Measurements from ENCODE around the gene TAPBP. TPM values are rescaled to one million over a fixed set of nuclear protein-coding genes. Genes with fewer than 3 reads are reported as not detected.

The TAPBP gene
- total RNA-seq, 4 donors from 2014 or later: 36.2 to 77.0 (median 50.5) TPM

- TF ChIP-seq, protein P1, sequence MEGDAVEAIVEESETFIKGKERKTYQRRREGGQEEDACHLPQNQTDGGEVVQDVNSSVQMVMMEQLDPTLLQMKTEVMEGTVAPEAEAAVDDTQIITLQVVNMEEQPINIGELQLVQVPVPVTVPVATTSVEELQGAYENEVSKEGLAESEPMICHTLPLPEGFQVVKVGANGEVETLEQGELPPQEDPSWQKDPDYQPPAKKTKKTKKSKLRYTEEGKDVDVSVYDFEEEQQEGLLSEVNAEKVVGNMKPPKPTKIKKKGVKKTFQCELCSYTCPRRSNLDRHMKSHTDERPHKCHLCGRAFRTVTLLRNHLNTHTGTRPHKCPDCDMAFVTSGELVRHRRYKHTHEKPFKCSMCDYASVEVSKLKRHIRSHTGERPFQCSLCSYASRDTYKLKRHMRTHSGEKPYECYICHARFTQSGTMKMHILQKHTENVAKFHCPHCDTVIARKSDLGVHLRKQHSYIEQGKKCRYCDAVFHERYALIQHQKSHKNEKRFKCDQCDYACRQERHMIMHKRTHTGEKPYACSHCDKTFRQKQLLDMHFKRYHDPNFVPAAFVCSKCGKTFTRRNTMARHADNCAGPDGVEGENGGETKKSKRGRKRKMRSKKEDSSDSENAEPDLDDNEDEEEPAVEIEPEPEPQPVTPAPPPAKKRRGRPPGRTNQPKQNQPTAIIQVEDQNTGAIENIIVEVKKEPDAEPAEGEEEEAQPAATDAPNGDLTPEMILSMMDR (IDR thresholded peaks at IDR 0.05; ENCODE audit: low read depth): no peak
Measured at GRCh38 chr6:33339193-33339592, 25.3 kb upstream of the TAPBP start.

GRCh38 chr6:33336495-33336894 lies 22.6 kb upstream of the TAPBP start:
- TF ChIP-seq, protein P1 (IDR thresholded peaks at IDR 0.05; ENCODE audit: low read depth): no peak

GRCh38 chr6:33335916-33336315 lies 22.0 kb upstream of the TAPBP start:
- TF ChIP-seq, protein P1 (IDR thresholded peaks at IDR 0.05; ENCODE audit: low read depth): no peak

GRCh38 chr6:33333666-33334065 lies 19.8 kb upstream of the TAPBP start:
- TF ChIP-seq, protein P1 (IDR thresholded peaks at IDR 0.05; ENCODE audit: low read depth): no peak

GRCh38 chr6:33330736-33331135 lies 16.9 kb upstream of the TAPBP start:
- TF ChIP-seq, protein P1 (IDR thresholded peaks at IDR 0.05; ENCODE audit: low read depth): no peak

DNA sequence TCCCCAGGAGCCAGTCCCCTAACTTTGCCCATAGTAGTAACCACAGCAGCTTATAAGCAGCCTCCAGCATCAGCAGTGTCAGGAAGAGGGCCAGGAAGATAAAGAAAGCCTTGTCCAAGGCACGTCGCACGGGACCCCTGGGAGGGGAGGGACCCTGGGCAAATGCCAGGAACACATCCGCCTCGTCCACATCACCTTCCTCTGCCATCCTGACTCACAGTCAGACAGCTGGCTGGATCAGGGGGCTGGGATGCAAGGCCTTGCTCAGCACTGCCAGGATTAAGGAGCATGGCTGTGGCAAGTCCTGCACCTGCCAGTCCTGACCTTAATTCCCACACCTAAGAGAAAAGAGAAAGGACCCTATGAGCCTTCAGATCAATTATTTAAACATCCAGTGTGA lies 15.2 kb upstream of the TAPBP start:
- TF ChIP-seq, protein P1 (IDR thresholded peaks at IDR 0.05; ENCODE audit: low read depth): no peak

GRCh38 chr6:33324125-33324524 lies 10.2 kb upstream of the TAPBP start:
- TF ChIP-seq, protein P1 (IDR thresholded peaks at IDR 0.05; ENCODE audit: low read depth): no peak
